ENCODE results near the gene ZNF879.

The ZNF879 gene

DNA sequence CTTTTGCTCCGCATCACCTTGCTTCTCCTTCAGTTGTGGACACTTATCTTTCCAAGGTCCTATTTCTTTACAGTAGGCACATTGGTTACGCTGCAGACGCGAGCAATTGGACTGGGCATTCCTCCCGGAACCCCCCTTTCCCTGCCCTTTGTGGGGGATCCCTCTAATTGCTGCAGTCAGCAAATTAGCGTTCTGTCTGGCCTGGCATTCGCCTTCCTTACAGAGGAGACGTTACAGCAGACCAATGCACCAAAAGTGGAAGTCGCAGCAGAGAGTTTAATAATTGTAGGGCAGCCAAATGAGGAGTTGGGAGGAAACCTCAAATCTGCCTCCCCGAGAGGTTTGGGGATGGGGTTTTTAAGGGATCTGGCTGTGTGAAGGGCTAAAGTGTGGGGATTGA is 31.3 kb downstream of the ZNF879 start:
- in situ Hi-C loops (cut with HindIII; ENCODE audit: low sequenced_read_pairs): no loop called here
- no peak overlapping the region for H3K4me3 ChIP-seq (ENCODE audit: low read depth, low read length)
- DNase-seq (ENCODE audit: low read depth): no peak
- TF ChIP-seq CTCF (IDR thresholded peaks at IDR 0.05; ENCODE audit: low read depth, low read length, missing control alignments): no peak

GRCh38 chr5:179055436-179055835 is 31.8 kb downstream of the ZNF879 start:
- no peak for TF ChIP-seq CTCF (IDR thresholded peaks at IDR 0.05; ENCODE audit: low read depth, low read length, missing control alignments)
- in situ Hi-C loops (cut with HindIII; ENCODE audit: low sequenced_read_pairs): no loop called here
- DNase-seq (ENCODE audit: low read depth): no peak

GRCh38 chr5:179055841-179056240 is 32.2 kb downstream of the ZNF879 start:
- DNase-seq (ENCODE audit: low read depth): no peak
- in situ Hi-C loops (cut with HindIII; ENCODE audit: low sequenced_read_pairs): no loop called here
- H3K4me3 ChIP-seq (ENCODE audit: low read depth, low read length): no peak overlapping the region
- no peak for TF ChIP-seq CTCF (IDR thresholded peaks at IDR 0.05; ENCODE audit: low read depth, low read length, missing control alignments)

More at GRCh38 chr5:179055436-179055835, 31.8 kb downstream of the ZNF879 start:
- no peak overlapping the region for H3K4me3 ChIP-seq (ENCODE audit: low read depth, low read length)

DNA sequence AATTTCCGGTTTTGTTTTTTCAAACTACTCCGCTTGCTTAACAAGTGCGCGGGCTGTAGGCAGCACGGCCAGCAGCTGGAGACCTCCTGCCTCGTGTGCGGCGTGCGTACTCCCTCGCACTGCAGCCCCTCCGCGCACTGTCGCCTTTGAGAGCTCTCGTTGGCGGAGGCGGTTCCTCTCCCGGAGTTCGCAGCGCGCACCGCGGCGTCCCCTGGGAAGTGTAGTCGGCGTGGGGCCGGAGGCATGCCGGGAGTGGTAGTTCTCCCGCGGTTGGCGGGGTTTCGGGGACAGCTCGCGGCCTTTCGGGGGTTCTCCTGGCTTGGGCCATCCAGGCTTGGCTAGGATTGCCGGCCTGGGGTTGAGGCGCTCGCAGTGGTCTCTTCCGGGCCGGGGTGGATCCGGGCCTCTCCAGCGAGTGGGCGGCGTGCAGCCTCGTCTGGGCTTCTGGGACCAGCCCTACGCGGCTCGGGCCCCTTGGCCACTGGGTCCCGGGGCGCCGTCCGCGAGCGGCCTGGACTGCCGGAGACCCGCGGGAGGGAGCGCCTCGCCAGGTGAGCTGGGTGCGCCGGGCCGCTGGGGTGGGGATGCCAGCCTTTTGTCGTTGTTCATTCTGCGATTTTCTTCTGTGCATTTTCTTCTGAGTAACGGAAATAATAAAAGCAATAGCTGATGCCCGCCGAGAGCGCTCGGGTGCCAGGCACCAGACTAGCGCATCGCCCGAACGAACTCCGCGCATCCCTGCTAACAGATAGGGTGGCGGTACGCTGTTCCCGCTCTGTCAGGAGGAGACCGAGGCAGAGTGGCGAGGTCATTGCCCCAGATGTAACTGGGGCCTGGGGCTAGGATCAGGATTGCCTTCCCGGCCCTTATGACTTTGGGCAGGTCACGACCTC is 36.8 kb downstream of the ZNF879 start, which contains the start of gene ZNF354C:
Gene ZNF354C, plus strand, starts transcription at position 258 of the 893 bp plus-strand sequence. CDS start 1,696 bp downstream, outside the sequence.
- no peak for TF ChIP-seq CTCF (IDR thresholded peaks at IDR 0.05; ENCODE audit: low read depth, low read length, missing control alignments)
- H3K4me3 ChIP-seq (ENCODE audit: low read depth, low read length): peak within 1 kb of the TSS; percentile 73
- DNase-seq (ENCODE audit: low read depth): peak; percentile 67
- in situ Hi-C loops (cut with HindIII; ENCODE audit: low sequenced_read_pairs): no loop called here

DNA sequence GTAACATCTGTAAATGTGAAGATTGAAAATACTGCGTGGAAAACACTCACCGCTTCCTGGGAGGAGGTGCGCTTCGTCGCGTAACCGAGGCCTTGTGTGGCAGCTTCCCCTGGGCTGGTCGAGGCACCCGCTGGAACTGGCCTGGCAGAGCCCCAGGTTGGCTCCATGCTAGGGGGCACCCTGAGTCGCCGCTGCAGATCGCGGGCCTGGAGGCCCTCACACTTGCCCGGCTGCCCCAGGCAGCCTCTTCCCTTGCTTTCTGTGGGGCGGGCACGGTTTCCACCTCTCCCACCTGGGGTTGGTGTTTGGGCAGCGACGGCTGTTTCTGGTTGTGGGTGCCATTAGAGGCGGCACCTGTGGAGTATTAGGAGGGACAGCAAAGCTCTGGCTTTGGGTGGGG is 37.4 kb downstream of the ZNF879 start:
- no peak for DNase-seq (ENCODE audit: low read depth)
- in situ Hi-C loops (cut with HindIII; ENCODE audit: low sequenced_read_pairs): no loop called here
- TF ChIP-seq CTCF (IDR thresholded peaks at IDR 0.05; ENCODE audit: low read depth, low read length, missing control alignments): no peak
- H3K4me3 ChIP-seq (ENCODE audit: low read depth, low read length): peak overlapping the region; percentile 73

DNA sequence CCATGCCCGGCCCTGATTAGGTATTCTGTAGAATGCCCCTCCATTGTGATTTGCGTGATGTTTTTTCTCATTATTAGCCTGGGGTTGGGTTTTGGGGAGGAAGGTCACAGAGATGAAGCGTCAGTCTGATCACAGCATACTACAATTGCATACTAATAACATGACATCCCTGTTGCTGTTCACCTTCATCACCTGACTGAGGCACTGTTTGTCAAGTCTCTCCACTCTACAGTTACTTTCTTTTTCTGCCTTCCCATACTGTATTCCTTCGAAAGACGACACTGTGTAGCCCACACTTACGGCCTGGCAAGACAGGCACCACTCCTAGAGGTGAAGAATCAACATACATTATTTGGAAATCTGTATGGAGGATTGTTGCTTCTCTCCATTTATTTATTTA is 42.1 kb downstream of the ZNF879 start:
- no peak for DNase-seq (ENCODE audit: low read depth)
- in situ Hi-C loops (cut with HindIII; ENCODE audit: low sequenced_read_pairs): no loop called here

More for the DNA sequence above, 42.1 kb downstream of the ZNF879 start:
- no peak for TF ChIP-seq CTCF (IDR thresholded peaks at IDR 0.05; ENCODE audit: low read depth, low read length, missing control alignments)
- no peak overlapping the region for H3K4me3 ChIP-seq (ENCODE audit: low read depth, low read length)
